HepG2 (cell line): ENCODE measurements around the gene CNFN. TPM values are rescaled to one million over a fixed set of nuclear protein-coding genes. Genes with fewer than 3 reads are reported as not detected.

Experiments
- ATAC-seq: fragments of 200-7000 bp; cut with Tn5 transposase; 3 replicates; pipeline ENCODE4 v1.9.1; 2020; ENCODE audit warnings: mild to moderate bottlenecking, moderate library complexity
- BruUV-seq: library from RNA; stranded (reverse); fragments of 400-500 nt; replicated peaks from 2 replicates; lab custom pipeline; 2021; lab: Mats Ljungman, UMichigan
- CTCF ChIA-PET: fragments of 300-600 bp; formaldehyde crosslinking; extraction: SDS; loops from one replicate; lab custom pipeline; 2021; ENCODE audit warnings: low total read pairs, inconsistent platforms, low intra/inter-chr PET ratio; lab: Yijun Ruan, JAX
- POLR2A ChIA-PET: fragments of 350-600 bp; sonication (Branson Sonifier 250); formaldehyde crosslinking; loops from one replicate; lab custom pipeline; 2020; ENCODE audit warnings: antibody characterized with exemption, inconsistent platforms; lab: Yijun Ruan, JAX
- DNase-seq: peaks from one replicate; pipeline ENCODE4 v3.0.0-alpha.2; 2015; ENCODE audit warnings: low spot score
- FAIRE-seq: peaks from 3 replicates; lab custom pipeline; 2011; peaks lifted over from hg19 to GRCh38; lab: Jason Lieb, UNC
- H2AFZ ChIP-seq: one replicate; pipeline ENCODE4 v1.6.1; 2011; ENCODE audit warnings: low read length, inconsistent platforms
- H3K27ac ChIP-seq: fragments of 300-600 bp; 3 replicates; pipeline ENCODE4 v1.8.0; 2011; ENCODE audit warnings: mixed run types, mild to moderate bottlenecking, mixed read lengths, low read length, inconsistent platforms; ENCODE audit not compliant: insufficient read depth; ENCODE audit errors: extremely low read length
- H3K27me3 ChIP-seq, 2 experiments: fragments of 200-600 bp in 1 of 2; 2 replicates in 1 of 2; 3 replicates in 1 of 2; pipeline versions ENCODE4 v1.6.0 to v1.8.0; 2011; ENCODE audit warnings: low read length in 2 of 2, mild to moderate bottlenecking in 2 of 2, moderate library complexity in 2 of 2, inconsistent platforms in 1 of 2; ENCODE audit not compliant: insufficient read depth in 2 of 2, control insufficient read depth in 1 of 2
- H3K36me3 ChIP-seq, 2 experiments: fragments of 200-600 bp in 1 of 2; replicated peaks in 1 of 2; 2 replicates in 1 of 2; 3 replicates in 1 of 2; pipeline versions ENCODE4 v1.5.1 to v1.8.0; 2011; ENCODE audit warnings: low read length in 2 of 2, inconsistent platforms in 1 of 2; ENCODE audit not compliant: insufficient read depth in 2 of 2, control insufficient read depth in 1 of 2
- H3K4me1 ChIP-seq: 2 replicates; pipeline ENCODE4 v1.5.1; 2012; ENCODE audit warnings: low read length, inconsistent platforms; ENCODE audit not compliant: insufficient read depth
- H3K4me2 ChIP-seq: 2 replicates; pipeline ENCODE4 v1.6.0; 2011; ENCODE audit warnings: low read depth, low read length, inconsistent platforms
- H3K4me3 ChIP-seq, 3 experiments: fragments of 200-600 bp in 1 of 3; sonication (generic), shearing (Covaris generic) in 1 of 3; replicated peaks in 1 of 3; 2 replicates each; pipeline ENCODE4 v1.5.1; 2011 to 2016; ENCODE audit warnings: low read length in 3 of 3, inconsistent platforms in 2 of 3, low read depth in 2 of 3, mild to moderate bottlenecking in 2 of 3, control low read depth in 1 of 3, mixed read lengths in 1 of 3; ENCODE audit not compliant: insufficient read depth in 1 of 3
- H3K79me2 ChIP-seq: one replicate; pipeline ENCODE4 v1.6.1; 2011; ENCODE audit warnings: low read length, inconsistent platforms; ENCODE audit not compliant: insufficient read depth
- H3K9ac ChIP-seq: 2 replicates; pipeline ENCODE4 v1.6.0; 2011; ENCODE audit warnings: mild to moderate bottlenecking, low read depth, low read length, inconsistent platforms; ENCODE audit not compliant: insufficient read depth
- H3K9me3 ChIP-seq: 2 replicates; pipeline ENCODE4 v1.5.1; 2012; ENCODE audit warnings: mild to moderate bottlenecking, low read length
- H4K20me1 ChIP-seq: 2 replicates; pipeline ENCODE4 v1.6.0; 2011; ENCODE audit warnings: inconsistent platforms, mild to moderate bottlenecking, low read length, moderate library complexity; ENCODE audit not compliant: insufficient read depth
- ELF4 ChIP-seq: sonication (generic); formaldehyde crosslinking; IDR thresholded peaks from 2 replicates; pipeline ENCODE4 v1.5.0; 2020; ENCODE audit warnings: missing genetic modification reagents, mild to moderate bottlenecking, moderate library complexity, borderline replicate concordance
- ETV5 ChIP-seq: IDR thresholded peaks from 2 replicates; pipeline ENCODE4 v1.6.1; 2018; ENCODE audit warnings: missing biosample characterization, missing genetic modification reagents, inconsistent platforms, borderline replicate concordance
- GTF2F1 ChIP-seq: fragments of 150-350 bp; IDR thresholded peaks from 2 replicates; pipeline ENCODE4 v1.6.1; 2014; ENCODE audit warnings: low read length
- IRF2 ChIP-seq: IDR thresholded peaks from 2 replicates; pipeline ENCODE4 v1.6.1; 2018; ENCODE audit warnings: missing genetic modification reagents, missing compliant biosample characterization
- KDM4B ChIP-seq: sonication (generic); formaldehyde crosslinking; IDR thresholded peaks from 2 replicates; pipeline ENCODE4 v1.4.0; 2020; ENCODE audit warnings: missing genetic modification reagents
- NFE2L1 ChIP-seq: sonication (generic); formaldehyde crosslinking; IDR thresholded peaks from 2 replicates; pipeline ENCODE4 v1.4.0; 2020; ENCODE audit warnings: missing genetic modification reagents, mild to moderate bottlenecking, borderline replicate concordance
- NR1H2 ChIP-seq: sonication (generic); formaldehyde crosslinking; IDR thresholded peaks from 2 replicates; pipeline ENCODE4 v1.8.1; 2022; ENCODE audit warnings: low read depth, missing genetic modification reagents, borderline replicate concordance
- REXO4 ChIP-seq: sonication (generic); formaldehyde crosslinking; IDR thresholded peaks from 2 replicates; pipeline ENCODE4 v1.8.0; 2022; ENCODE audit warnings: missing genetic modification reagents, mild to moderate bottlenecking, borderline replicate concordance
- RORA ChIP-seq: sonication (generic); formaldehyde crosslinking; IDR thresholded peaks from 2 replicates; pipeline ENCODE4 v1.5.0; 2020; ENCODE audit warnings: mild to moderate bottlenecking, missing genetic modification reagents, moderate library complexity
- THYN1 ChIP-seq: sonication (generic); formaldehyde crosslinking; IDR thresholded peaks from 2 replicates; pipeline ENCODE4 v1.8.1; 2023; ENCODE audit warnings: low read depth, mild to moderate bottlenecking, moderate library complexity, missing genetic modification reagents, borderline replicate concordance
- ZNF44 ChIP-seq: sonication (generic); formaldehyde crosslinking; IDR thresholded peaks from 2 replicates; pipeline ENCODE4 v1.5.1; 2020; ENCODE audit warnings: mild to moderate bottlenecking, missing genetic modification reagents
- ZNF660 ChIP-seq: sonication (generic); formaldehyde crosslinking; IDR thresholded peaks from 2 replicates; pipeline ENCODE4 v1.5.1; 2020; ENCODE audit warnings: mild to moderate bottlenecking, low read depth, missing genetic modification reagents, borderline replicate concordance
- WGBS: methylation state at CpG from one replicate; pipeline ENCODE4 v1.1.6; 2017; ENCODE audit warnings: low lambda C conversion rate; 5-methylcytosine and 5-hydroxymethylcytosine counted together
- in situ Hi-C: cut with HindIII; loops from 2 replicates; pipeline ENCODE4 v1.10.0; 2017; ENCODE audit warnings: low pct_unique_long_range_greater_than_20kb; ENCODE audit not compliant: extremely low pct_ligation_motif_present
- intact Hi-C: fragments of 100-400 bp; cut with micrococcal nuclease; formaldehyde crosslinking; loops from one replicate; pipeline ENCODE4 v1.10.0; 2022; ENCODE audit not compliant: unreplicated experiment
- polyA plus RNA-seq, 8 experiments: library from polyadenylated mRNA; depleted of rRNA in 3 of 8; stranded (reverse) in 7 of 8; unstranded in 1 of 8; fragments of >200 nt; fragmentation: Illumina TruSeq in 4 of 8; extraction: Trizol in 4 of 8; gene quantifications; 2 replicates each; pipeline versions ENCODE4 v1.2.1 to v1.2.3, GENCODE V29; 2011 to 2016; ENCODE audit warnings: low read depth in 4 of 8, missing spikeins in 1 of 8, mixed read lengths in 1 of 8; ENCODE audit not compliant: insufficient read depth in 1 of 8
- total RNA-seq, 5 experiments: library from RNA; depleted of rRNA; stranded (reverse); fragments of >200 nt; fragmentation: Illumina TruSeq; extraction: Trizol; gene quantifications; 2 replicates each; pipeline ENCODE4 v1.2.3, GENCODE V29; 2016; ENCODE audit warnings: low read depth in 1 of 5
- TF ChIP-seq, protein P1 (sequence below): sonication (generic); formaldehyde crosslinking; IDR thresholded peaks from 2 replicates; pipeline ENCODE4 v1.4.0; 2020; ENCODE audit warnings: missing genetic modification reagents, low read depth, mild to moderate bottlenecking, borderline replicate concordance

Gene CNFN
- total and polyA plus RNA-seq, 2 of the 13 experiments (the other 11 are each of a cell fraction or from before 2014, with no cell fraction given) = 0.35 to 1.1 TPM

- H3K4me3 ChIP-seq = no peak overlapping the region
- CTCF ChIA-PET = no interaction called here
- no peaks in the 10 kb centered on the region for H3K79me2 ChIP-seq
- no peaks in the 10 kb centered on the region for H3K27me3 ChIP-seq
- H2AFZ ChIP-seq = no peak overlapping the region
- H3K27ac ChIP-seq = no peak overlapping the region
- no peak overlapping the region for H3K4me2 ChIP-seq
- 88% methylated on average over 2 of the region's 14 CpGs for WGBS
- no peak overlapping the region for H3K9ac ChIP-seq
- POLR2A ChIA-PET = no interaction called here
- H4K20me1 ChIP-seq = no peaks in the 10 kb centered on the region
- H3K4me1 ChIP-seq = no peaks in the 10 kb centered on the region
- no peak for ATAC-seq
- H3K9me3 ChIP-seq = peaks cover 11% of the 10 kb centered on the region
- TF ChIP-seq GTF2F1 (no peak), ZNF44 (CRISPR knock-in tag) (no peak), RORA (CRISPR knock-in tag) (no peak), ELF4 (CRISPR knock-in tag) (no peak), REXO4 (no peak), ZNF660 (CRISPR knock-in tag) (no peak), KDM4B (CRISPR knock-in tag) (no peak), IRF2 (CRISPR knock-in tag) (no peak), ETV5 (no peak), NR1H2 (no peak), NFE2L1 (CRISPR knock-in tag) (no peak), THYN1 (CRISPR knock-in tag) (no peak)
- TF ChIP-seq, protein P1, sequence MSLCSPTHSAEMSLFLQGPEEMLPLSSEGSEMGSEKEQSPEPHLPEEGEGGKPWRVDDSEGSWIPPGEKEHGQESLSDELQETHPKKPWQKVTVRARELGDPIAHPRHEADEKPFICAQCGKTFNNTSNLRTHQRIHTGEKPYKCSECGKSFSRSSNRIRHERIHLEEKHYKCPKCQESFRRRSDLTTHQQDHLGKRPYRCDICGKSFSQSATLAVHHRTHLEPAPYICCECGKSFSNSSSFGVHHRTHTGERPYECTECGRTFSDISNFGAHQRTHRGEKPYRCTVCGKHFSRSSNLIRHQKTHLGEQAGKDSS (CRISPR knock-in tag) = no peak
- FAIRE-seq = no peak
- peaks cover 13 to 16% of the 10 kb centered on the region in 2 experiments for H3K36me3 ChIP-seq
- in situ Hi-C loops (no loop called here), intact Hi-C loops (no loop called here)
- BruUV-seq = no TSS peak
- DNase-seq = no peak
These were observed 27.8 kb downstream of the CNFN start for GRCh38 chr19:42362342-42362741.
